Mesendoderm (in vitro differentiated cells): ENCODE results near the gene LAD1.

Experiments
- DNase-seq: peaks from one replicate; pipeline ENCODE4 v3.0.0; 2013
- H2AK5ac ChIP-seq: 2 replicates; pipeline ENCODE4 v1.6.1; 2013; ENCODE audit warnings: low read length, inconsistent platforms
- H2BK120ac ChIP-seq: 2 replicates; pipeline ENCODE4 v1.6.1; 2013; ENCODE audit warnings: low read depth, mild to moderate bottlenecking, low read length, moderate library complexity, mixed read lengths
- H2BK15ac ChIP-seq: replicated peaks from 2 replicates; pipeline ENCODE4 v1.6.1; 2013; ENCODE audit warnings: low read depth, mild to moderate bottlenecking, moderate library complexity
- H2BK5ac ChIP-seq: 2 replicates; pipeline ENCODE4 v1.6.1; 2013; ENCODE audit warnings: low read length, inconsistent platforms
- H3K18ac ChIP-seq: 2 replicates; pipeline ENCODE4 v1.6.1; 2013; ENCODE audit warnings: mild to moderate bottlenecking, low read length, mixed read lengths
- H3K23ac ChIP-seq: one replicate; pipeline ENCODE4 v1.6.1; 2013; ENCODE audit warnings: low read length
- H3K27ac ChIP-seq: 2 replicates; pipeline ENCODE4 v1.5.1; 2013; ENCODE audit warnings: low read depth, mild to moderate bottlenecking, inconsistent platforms, low read length, moderate library complexity
- H3K27me3 ChIP-seq: 2 replicates; pipeline ENCODE4 v1.6.1; 2013; ENCODE audit warnings: low read length, control low read depth, mild to moderate bottlenecking, inconsistent platforms; ENCODE audit not compliant: insufficient read depth, poor library complexity
- H3K36me3 ChIP-seq: 2 replicates; pipeline ENCODE4 v1.6.1; 2013; ENCODE audit warnings: low read length, inconsistent platforms; ENCODE audit not compliant: control insufficient read depth, insufficient read depth
- H3K4ac ChIP-seq: one replicate; pipeline ENCODE4 v1.6.1; 2013; ENCODE audit warnings: low read depth, mild to moderate bottlenecking, low read length, moderate library complexity
- H3K4me1 ChIP-seq: 2 replicates; pipeline ENCODE4 v1.6.1; 2013; ENCODE audit warnings: low read depth, low read length, inconsistent platforms; ENCODE audit not compliant: control insufficient read depth
- H3K4me2 ChIP-seq: 2 replicates; pipeline ENCODE4 v1.6.1; 2013; ENCODE audit warnings: low read length
- H3K4me3 ChIP-seq: 2 replicates; pipeline ENCODE4 v1.5.1; 2013; ENCODE audit warnings: mild to moderate bottlenecking, low read length
- H3K56ac ChIP-seq: one replicate; pipeline ENCODE4 v1.6.1; 2013; ENCODE audit warnings: low read length
- H3K79me1 ChIP-seq: 2 replicates; pipeline ENCODE4 v1.6.1; 2013; ENCODE audit warnings: low read length, inconsistent platforms
- H3K79me2 ChIP-seq: 2 replicates; pipeline ENCODE4 v1.6.1; 2013; ENCODE audit warnings: mild to moderate bottlenecking, low read length; ENCODE audit not compliant: control insufficient read depth, insufficient read depth
- H3K9ac ChIP-seq: 2 replicates; pipeline ENCODE4 v1.6.1; 2013; ENCODE audit warnings: low read length, inconsistent platforms
- H4K5ac ChIP-seq: one replicate; pipeline ENCODE4 v1.6.1; 2013; ENCODE audit warnings: low read length
- H4K8ac ChIP-seq: one replicate; pipeline ENCODE4 v1.6.1; 2013; ENCODE audit warnings: low read depth, mild to moderate bottlenecking, control low read depth, low read length, moderate library complexity
- WGBS: extraction: QIAGEN DNeasy Blood & Tissue Kit; methylation state at CpG from one replicate; pipeline ENCODE4 v1.1.7; 2013; ENCODE audit warnings: low lambda C conversion rate, missing lambda C conversion rate; ENCODE audit not compliant: insufficient coverage; ENCODE audit errors: extremely low coverage; 5-methylcytosine and 5-hydroxymethylcytosine counted together

The LAD1 gene

DNA sequence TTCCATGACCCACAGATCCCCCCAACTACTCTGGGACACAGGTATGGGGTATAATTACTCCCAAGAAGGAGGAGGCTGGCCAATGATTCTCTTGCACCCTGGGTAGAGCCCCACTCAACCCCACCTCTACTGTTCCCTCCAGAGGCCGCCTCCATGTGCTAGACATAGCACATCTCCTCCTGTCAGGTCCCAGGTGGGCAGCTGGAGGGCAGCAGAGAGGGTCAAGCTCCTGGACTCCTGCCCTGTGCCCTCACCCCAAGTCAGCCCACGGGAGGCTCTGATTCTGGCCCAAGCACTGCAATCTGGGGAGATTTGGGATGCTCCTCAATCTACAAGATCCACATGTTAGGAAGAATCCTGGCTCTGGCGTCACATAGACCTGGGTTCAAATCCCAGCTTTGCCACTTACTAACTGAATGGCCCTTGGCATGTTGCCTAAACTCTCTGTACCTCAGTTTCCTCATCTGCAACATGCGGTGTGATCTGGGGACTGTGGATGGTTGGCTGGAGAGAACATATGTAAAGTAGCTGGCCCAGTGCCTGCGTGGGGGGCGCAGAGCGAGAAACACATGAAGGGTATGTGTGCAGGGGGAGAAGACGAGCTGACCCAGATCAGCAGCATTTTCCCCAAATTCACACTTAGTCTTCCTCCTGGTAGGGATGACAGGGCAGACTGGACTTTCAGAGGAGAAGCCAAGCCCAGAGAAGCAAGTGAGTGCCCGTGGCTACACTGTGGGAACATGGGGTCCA lies 44.8 kb downstream of the LAD1 start:
- H2AK5ac ChIP-seq: no peak overlapping the region
- H3K79me1 ChIP-seq: no peaks in the 10 kb centered on the region
- H4K5ac ChIP-seq: no peak overlapping the region
- H3K4ac ChIP-seq: no peak overlapping the region
- DNase-seq: no peak
- no peak overlapping the region for H2BK120ac ChIP-seq
- H3K79me2 ChIP-seq: no peaks in the 10 kb centered on the region
- WGBS: no CpG with 5 or more reads among the region's 9 CpGs
- no peaks in the 10 kb centered on the region for H3K4me1 ChIP-seq
- H2BK15ac ChIP-seq: no peak overlapping the region
- no peak overlapping the region for H4K8ac ChIP-seq
- no peaks in the 10 kb centered on the region for H3K36me3 ChIP-seq
- no peak overlapping the region for H3K4me3 ChIP-seq
- no peak overlapping the region for H3K4me2 ChIP-seq
- no peak overlapping the region for H2BK5ac ChIP-seq
- no peak overlapping the region for H3K23ac ChIP-seq
- no peak overlapping the region for H3K56ac ChIP-seq
- H3K9ac ChIP-seq: no peak overlapping the region
- no peak overlapping the region for H3K18ac ChIP-seq
- no peak overlapping the region for H3K27ac ChIP-seq
- H3K27me3 ChIP-seq: no peaks in the 10 kb centered on the region

DNA sequence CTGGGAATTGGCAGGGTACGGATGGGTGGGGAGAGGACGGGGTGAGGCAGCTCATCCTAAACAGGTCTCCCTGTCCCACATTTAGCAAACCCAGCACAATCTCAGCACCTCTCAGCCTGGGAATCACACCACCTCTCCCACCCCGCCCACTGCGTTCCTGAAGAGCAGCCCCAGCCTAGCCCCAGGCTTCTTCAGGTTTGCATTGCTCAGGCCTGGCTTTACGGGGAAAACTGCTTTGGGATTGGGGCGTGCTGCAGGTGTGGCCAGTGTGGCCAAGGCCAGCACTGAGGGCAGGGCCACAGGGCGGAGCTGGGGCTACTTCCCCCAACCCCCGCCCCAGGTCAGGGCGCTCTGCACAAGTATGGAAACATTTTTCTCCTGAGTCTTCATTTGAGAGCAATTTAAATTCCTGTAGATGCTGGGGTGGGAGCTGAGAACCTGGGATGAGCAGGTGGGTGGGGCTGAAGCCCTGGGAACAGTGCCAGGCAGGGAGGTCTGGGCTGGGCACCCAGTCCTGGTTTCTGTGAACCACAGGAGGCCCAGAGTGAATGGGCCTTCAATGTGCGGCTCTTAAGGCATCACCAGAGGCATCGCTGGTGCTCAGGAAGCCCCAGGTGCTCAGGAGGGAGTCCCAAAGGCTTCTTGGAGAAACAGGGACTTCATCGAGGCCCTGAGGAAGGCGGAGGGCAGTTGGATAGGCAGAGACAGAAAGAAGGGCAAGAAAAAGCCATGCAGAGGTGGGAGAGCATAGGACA lies 45.8 kb downstream of the LAD1 start:
- no peak overlapping the region for H4K8ac ChIP-seq
- no peak overlapping the region for H3K9ac ChIP-seq
- no peak overlapping the region for H3K27ac ChIP-seq
- no peak overlapping the region for H3K4me2 ChIP-seq
- no peak overlapping the region for H3K4ac ChIP-seq
- H3K79me2 ChIP-seq: no peaks in the 10 kb centered on the region
- H3K4me3 ChIP-seq: no peak overlapping the region
- no peaks in the 10 kb centered on the region for H3K4me1 ChIP-seq
- no peak for DNase-seq
- WGBS: no CpG with 5 or more reads among the region's 13 CpGs
- H3K23ac ChIP-seq: no peak overlapping the region
- H2BK120ac ChIP-seq: no peak overlapping the region
- H2BK15ac ChIP-seq: no peak overlapping the region
- no peaks in the 10 kb centered on the region for H3K27me3 ChIP-seq
- H2BK5ac ChIP-seq: no peak overlapping the region
- H3K18ac ChIP-seq: no peak overlapping the region
- H3K56ac ChIP-seq: no peak overlapping the region
- H2AK5ac ChIP-seq: no peak overlapping the region
- H4K5ac ChIP-seq: no peak overlapping the region
- H3K79me1 ChIP-seq: no peaks in the 10 kb centered on the region
- H3K36me3 ChIP-seq: no peaks in the 10 kb centered on the region

DNA sequence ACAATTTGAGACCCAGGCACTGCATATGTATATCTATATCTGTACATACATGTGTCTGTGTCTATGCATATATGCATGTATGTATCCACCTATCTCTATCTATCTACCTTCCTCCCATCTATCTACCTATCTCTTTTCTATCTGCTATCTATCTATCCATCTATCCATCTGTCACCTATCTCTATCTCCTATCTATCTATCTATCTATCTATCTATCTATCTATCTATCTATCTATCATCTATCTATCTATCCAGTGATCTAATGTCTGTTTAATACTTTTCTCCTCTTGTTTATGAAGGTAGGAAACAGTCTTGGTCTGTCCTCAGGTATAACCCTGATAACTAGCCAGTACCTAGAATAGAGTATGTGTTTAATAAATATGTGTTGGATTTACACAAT lies 47.5 kb downstream of the LAD1 start:
- Histone ChIP-seq H3K23ac (no peak overlapping the region), H3K27ac (no peak overlapping the region), H3K4me3 (no peak overlapping the region), H3K79me2 (no peaks in the 10 kb centered on the region), H3K18ac (no peak overlapping the region), H4K5ac (no peak overlapping the region), H3K36me3 (no peaks in the 10 kb centered on the region), H3K9ac (no peak overlapping the region), H2AK5ac (no peak overlapping the region), H4K8ac (no peak overlapping the region), H3K27me3 (no peaks in the 10 kb centered on the region), H2BK120ac (no peak overlapping the region), H3K4ac (no peak overlapping the region), H3K4me2 (no peak overlapping the region), H2BK5ac (no peak overlapping the region), H3K56ac (no peak overlapping the region), H2BK15ac (no peak overlapping the region), H3K4me1 (no peaks in the 10 kb centered on the region), H3K79me1 (no peaks in the 10 kb centered on the region)
- no peak for DNase-seq

DNA sequence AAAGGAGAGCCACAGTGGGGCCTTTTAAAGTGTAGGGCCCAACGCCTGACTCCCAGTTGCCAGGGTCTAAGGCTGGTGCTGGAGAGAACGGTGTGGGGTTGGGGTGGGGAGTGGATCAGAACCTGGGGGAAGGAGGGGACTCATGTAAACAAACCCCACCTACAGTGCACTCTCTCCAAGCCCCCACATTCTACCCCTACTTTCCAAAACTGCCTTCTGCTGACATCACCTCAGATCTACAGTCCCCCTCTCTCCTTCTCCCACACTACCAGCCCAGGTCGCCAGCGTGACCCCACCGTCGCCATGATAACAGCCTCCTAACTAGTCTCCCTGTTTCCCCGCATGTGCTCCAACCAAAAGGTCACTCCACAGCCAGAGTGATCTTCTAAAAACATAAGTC lies 48.2 kb downstream of the LAD1 start:
- no peak overlapping the region for H4K8ac ChIP-seq
- no peaks in the 10 kb centered on the region for H3K36me3 ChIP-seq
- H2AK5ac ChIP-seq: no peak overlapping the region
- H3K9ac ChIP-seq: no peak overlapping the region
- no peak overlapping the region for H3K18ac ChIP-seq
- no CpG with 5 or more reads among the region's 7 CpGs for WGBS
- no peak overlapping the region for H3K56ac ChIP-seq
- no peaks in the 10 kb centered on the region for H3K79me2 ChIP-seq
- no peak overlapping the region for H3K4me2 ChIP-seq
- H4K5ac ChIP-seq: no peak overlapping the region
- H3K27me3 ChIP-seq: no peaks in the 10 kb centered on the region
- no peak overlapping the region for H3K4ac ChIP-seq
- H3K23ac ChIP-seq: no peak overlapping the region
- no peak for DNase-seq
- H2BK120ac ChIP-seq: no peak overlapping the region
- no peak overlapping the region for H2BK5ac ChIP-seq
- H2BK15ac ChIP-seq: no peak overlapping the region
- no peak overlapping the region for H3K27ac ChIP-seq
- H3K4me1 ChIP-seq: no peaks in the 10 kb centered on the region
- H3K79me1 ChIP-seq: no peaks in the 10 kb centered on the region
- H3K4me3 ChIP-seq: no peak overlapping the region

DNA sequence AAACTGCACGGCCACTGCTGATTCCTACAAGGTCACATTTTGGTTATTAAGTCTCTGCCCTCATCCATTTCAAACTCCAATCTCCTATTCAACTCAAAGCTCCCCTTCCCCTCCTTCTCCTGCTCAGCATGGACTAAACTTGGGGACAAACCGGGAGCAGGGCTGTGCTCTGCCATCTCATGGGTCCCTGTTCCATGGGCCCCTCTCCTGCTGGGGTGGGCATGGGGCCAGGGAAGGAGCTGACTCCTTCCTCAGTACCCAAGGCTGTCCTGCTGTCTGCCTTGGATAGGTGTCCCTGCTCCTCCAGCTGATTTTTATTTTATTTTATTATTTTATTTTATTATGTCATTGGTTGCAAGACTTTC lies 48.8 kb downstream of the LAD1 start:
- H3K9ac ChIP-seq: no peak overlapping the region
- H2BK120ac ChIP-seq: no peak overlapping the region
- H3K4me3 ChIP-seq: no peak overlapping the region
- no peak overlapping the region for H3K23ac ChIP-seq
- H3K4me1 ChIP-seq: no peaks in the 10 kb centered on the region
- no peak overlapping the region for H3K4me2 ChIP-seq
- no peak overlapping the region for H2BK5ac ChIP-seq
- H3K56ac ChIP-seq: no peak overlapping the region
- no peak for DNase-seq
- H3K36me3 ChIP-seq: no peaks in the 10 kb centered on the region
- no peak overlapping the region for H3K18ac ChIP-seq
- H3K27me3 ChIP-seq: no peaks in the 10 kb centered on the region
- no peak overlapping the region for H3K4ac ChIP-seq
- no peak overlapping the region for H4K5ac ChIP-seq
- H4K8ac ChIP-seq: no peak overlapping the region
- no peak overlapping the region for H3K27ac ChIP-seq
- no peak overlapping the region for H2AK5ac ChIP-seq
- H3K79me1 ChIP-seq: no peaks in the 10 kb centered on the region
- no peaks in the 10 kb centered on the region for H3K79me2 ChIP-seq
- WGBS: no CpG with 5 or more reads among the region's 2 CpGs
- H2BK15ac ChIP-seq: no peak overlapping the region

DNA sequence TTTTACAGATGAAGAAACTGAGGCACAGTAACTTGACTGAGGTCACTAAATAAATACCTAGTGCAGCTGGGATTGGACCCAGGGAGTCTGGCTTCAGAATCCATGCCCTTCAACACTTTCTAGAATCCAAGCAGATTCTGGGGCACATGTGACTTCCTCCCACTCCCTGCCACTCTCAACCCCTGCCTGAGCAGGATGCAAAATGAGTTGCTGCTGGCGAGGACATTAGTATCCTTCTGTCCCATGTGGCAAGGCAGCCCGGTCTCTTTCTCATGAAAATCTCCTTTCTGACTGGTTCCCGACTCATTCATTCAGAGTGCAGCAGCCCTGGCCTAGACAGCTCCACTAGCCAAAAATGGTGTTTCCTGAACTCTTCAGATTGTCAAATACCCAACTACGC lies 50.0 kb downstream of the LAD1 start:
- Histone ChIP-seq H3K27ac (no peak overlapping the region), H3K4me2 (no peak overlapping the region), H3K4me1 (no peaks in the 10 kb centered on the region), H4K5ac (no peak overlapping the region), H2BK120ac (no peak overlapping the region), H4K8ac (no peak overlapping the region), H3K4me3 (no peak overlapping the region), H3K36me3 (no peaks in the 10 kb centered on the region), H2BK15ac (no peak overlapping the region), H3K79me2 (no peaks in the 10 kb centered on the region), H3K79me1 (no peaks in the 10 kb centered on the region), H3K4ac (no peak overlapping the region), H3K27me3 (no peaks in the 10 kb centered on the region), H3K18ac (no peak overlapping the region), H2BK5ac (no peak overlapping the region), H3K56ac (no peak overlapping the region), H3K9ac (no peak overlapping the region), H2AK5ac (no peak overlapping the region), H3K23ac (no peak overlapping the region)
- no peak for DNase-seq
- no CpG with 5 or more reads among the region's 4 CpGs for WGBS
